ENCODE measurements around the gene LRP6.

GRCh38 chr12:12069821-12070548, 196.9 kb downstream of the LRP6 start:
- TF ChIP-seq CTCF (IDR thresholded peaks at IDR 0.05) (no peak), POLR2A (IDR thresholded peaks at IDR 0.05) (no peak)
